ENCODE measurements around the gene ATXN10. TPM values are rescaled to one million over a fixed set of nuclear protein-coding genes. Genes with fewer than 3 reads are reported as not detected.

The ATXN10 gene
- total and polyA plus RNA-seq, 2 of the 8 experiments (the other 6 are each of a cell fraction or from before 2014, with no cell fraction given), result 134 to 210 TPM

DNA sequence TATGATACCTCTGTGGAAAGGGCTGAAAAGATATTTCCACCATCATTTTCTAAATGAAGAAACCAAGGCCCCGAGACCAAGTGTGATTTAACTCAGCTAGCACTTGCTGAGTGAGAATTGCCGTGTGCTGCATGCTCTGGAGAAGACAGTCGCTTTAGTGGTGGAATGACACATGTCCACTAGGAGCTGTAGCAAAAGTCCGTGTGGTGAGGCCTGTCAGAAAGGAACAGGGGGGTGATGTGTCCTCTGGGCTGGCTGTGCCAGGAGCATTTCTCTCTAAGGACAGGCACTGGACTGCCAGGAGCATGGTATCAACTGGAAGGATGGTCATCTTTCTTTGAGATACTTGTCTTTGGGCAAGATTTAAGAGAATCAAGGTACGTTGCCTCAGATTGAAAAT is 72.8 kb downstream of the ATXN10 start:
- H2AFZ ChIP-seq (ENCODE audit: low read length), result no peak overlapping the region
- 93% methylated on average over 5 of the region's 5 CpGs; no CpG with 5 or more reads in 1 of the 2 experiments for WGBS, 2 experiments (ENCODE audit: extremely low coverage in 1 of 2, insufficient coverage in 1 of 2, insufficient read length in 1 of 2, insufficient replicate concordance in 2 of 2, low coverage in 1 of 2, low lambda C conversion rate in 2 of 2, missing lambda C conversion rate in 1 of 2)
- TF ChIP-seq JUND (IDR thresholded peaks at IDR 0.05; ENCODE audit: low read length) (no peak), HDAC6 (IDR thresholded peaks at IDR 0.05; ENCODE audit: low read depth, low read length) (no peak), BCL11A (IDR thresholded peaks at IDR 0.05; ENCODE audit: low read depth in 2 of 2, low read length in 2 of 2) (no peak), FOSL1 (IDR thresholded peaks at IDR 0.05; ENCODE audit: insufficient read depth, low read depth, low read length) (no peak), BRCA1 (IDR thresholded peaks at IDR 0.05; ENCODE audit: low read depth, low read length) (no peak), CEBPB (IDR thresholded peaks at IDR 0.05; ENCODE audit: low read depth, low read length) (no peak), TAF7 (optimal IDR thresholded peaks at IDR 0.05; ENCODE audit: borderline replicate concordance, low read depth, low read length) (no peak), TAF1 (IDR thresholded peaks at IDR 0.05; ENCODE audit: low read depth, low read length) (no peak)
- TF ChIP-seq, protein P1, sequence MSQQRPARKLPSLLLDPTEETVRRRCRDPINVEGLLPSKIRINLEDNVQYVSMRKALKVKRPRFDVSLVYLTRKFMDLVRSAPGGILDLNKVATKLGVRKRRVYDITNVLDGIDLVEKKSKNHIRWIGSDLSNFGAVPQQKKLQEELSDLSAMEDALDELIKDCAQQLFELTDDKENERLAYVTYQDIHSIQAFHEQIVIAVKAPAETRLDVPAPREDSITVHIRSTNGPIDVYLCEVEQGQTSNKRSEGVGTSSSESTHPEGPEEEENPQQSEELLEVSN (IDR thresholded peaks at IDR 0.05), result no peak

More for the DNA sequence above, 72.8 kb downstream of the ATXN10 start:
- CTCF ChIA-PET (ENCODE audit: partially characterized antibody), result interaction anchor here (1.1 to 1.2 kb wide), 3 partner anchors 9 to 88 kb away, joined by 3 to 4 read pairs (median 3); no protein-coding TSS in a partner anchor
- Histone ChIP-seq H4K20me1 (replicated peaks in 1 of 2; ENCODE audit: control insufficient read depth in 1 of 2, insufficient read depth in 2 of 2, low read length in 2 of 2) (peaks cover 0 to 2% of the 10 kb centered on the region in 2 experiments), H3K23ac (ENCODE audit: insufficient read length) (no peak overlapping the region), H4K5ac (ENCODE audit: insufficient read length, low read depth, low read length) (no peak overlapping the region), H2BK20ac (ENCODE audit: low read length) (no peak overlapping the region), H2BK12ac (ENCODE audit: low read depth, low read length) (no peak overlapping the region), H2BK5ac (ENCODE audit: low read depth, low read length) (no peak overlapping the region), H2AK5ac (ENCODE audit: low read depth, low read length) (no peak overlapping the region), H3K4me1 (replicated peaks in 1 of 4; ENCODE audit: control insufficient read depth in 3 of 4, insufficient read depth in 4 of 4, low read length in 3 of 4) (no peaks in the 10 kb centered on the region; a peak in 1 of 7 replicates), H3K14ac (ENCODE audit: insufficient read length) (no peak overlapping the region), H3K79me1 (ENCODE audit: low read depth, low read length) (no peaks in the 10 kb centered on the region), H2BK15ac (ENCODE audit: low read length) (no peak overlapping the region), H4K91ac (replicated peaks; ENCODE audit: insufficient read length, low read length) (no peak overlapping the region), H3K4me2 (ENCODE audit: insufficient read depth in 1 of 2, low read depth in 2 of 2, low read length in 2 of 2) (no peak overlapping the region), H4K8ac (ENCODE audit: extremely low read depth, insufficient read depth, low read length) (no peak overlapping the region), H3K56ac (replicated peaks; ENCODE audit: insufficient read length, low read depth, low read length) (no peak overlapping the region), H3K4ac (replicated peaks; ENCODE audit: insufficient read length, low read depth, low read length) (no peak overlapping the region), H3K9me3 (ENCODE audit: insufficient read depth in 2 of 2, low read depth in 1 of 2, low read length in 1 of 2) (no peaks in the 10 kb centered on the region), H3K9ac (replicated peaks in 1 of 4; ENCODE audit: extremely low read depth in 1 of 4, low read depth in 3 of 4, low read length in 3 of 4) (no peak overlapping the region), H3K79me2 (ENCODE audit: control insufficient read depth in 1 of 2, insufficient read depth in 2 of 2, low read length in 2 of 2) (no peaks in the 10 kb centered on the region; a peak in 1 of 4 replicates), H3K4me3 (ENCODE audit: extremely low read depth in 1 of 4, insufficient read depth in 2 of 4, low read depth in 3 of 4, low read length in 4 of 4) (no peak overlapping the region), H2BK120ac (replicated peaks; ENCODE audit: low read depth, low read length) (no peak overlapping the region), H3K27ac (ENCODE audit: low read depth, low read length) (no peak overlapping the region), H3K18ac (ENCODE audit: extremely low read depth, low read length) (no peak overlapping the region), H3K23me2 (ENCODE audit: low read depth, low read length) (no peaks in the 10 kb centered on the region), H3K27me3 (replicated peaks in 1 of 4; ENCODE audit: control insufficient read depth in 3 of 4, extremely low read depth in 1 of 4, insufficient read depth in 3 of 4, low read length in 3 of 4) (no peaks in the 10 kb centered on the region), H3K36me3 (ENCODE audit: control insufficient read depth in 2 of 4, insufficient read depth in 4 of 4, low read length in 3 of 4) (peaks cover 7 to 47% (median 19%) of the 10 kb centered on the region in 4 experiments; a peak in 6 of 8 replicates)
- POLR2A ChIA-PET (ENCODE audit: partially characterized antibody), result interaction anchor here (0.7 to 0.9 kb wide), 2 partner anchors 17 to 22 kb away, joined by 3 to 4 read pairs; no protein-coding TSS in a partner anchor
- no peak for DNase-seq (ENCODE audit: low read depth in 1 of 2, low spot score in 2 of 2)
- no peak for FAIRE-seq

Data from H1 (cell line).